Astrocyte of the hippocampus (primary cell): ENCODE results near the gene ADCY5.
A peak's percentile ranks its signal among the peaks of the same experiment; 100 is the strongest.

Source experiments
- DNase-seq: peaks from one replicate; pipeline ENCODE4 v3.0.0; 2011; ENCODE audit warnings: low read depth, low spot score

The ADCY5 gene

GRCh38 chr3:123342631-123343080 lies 106.2 kb downstream of the ADCY5 start:
- no peak for DNase-seq

DNA sequence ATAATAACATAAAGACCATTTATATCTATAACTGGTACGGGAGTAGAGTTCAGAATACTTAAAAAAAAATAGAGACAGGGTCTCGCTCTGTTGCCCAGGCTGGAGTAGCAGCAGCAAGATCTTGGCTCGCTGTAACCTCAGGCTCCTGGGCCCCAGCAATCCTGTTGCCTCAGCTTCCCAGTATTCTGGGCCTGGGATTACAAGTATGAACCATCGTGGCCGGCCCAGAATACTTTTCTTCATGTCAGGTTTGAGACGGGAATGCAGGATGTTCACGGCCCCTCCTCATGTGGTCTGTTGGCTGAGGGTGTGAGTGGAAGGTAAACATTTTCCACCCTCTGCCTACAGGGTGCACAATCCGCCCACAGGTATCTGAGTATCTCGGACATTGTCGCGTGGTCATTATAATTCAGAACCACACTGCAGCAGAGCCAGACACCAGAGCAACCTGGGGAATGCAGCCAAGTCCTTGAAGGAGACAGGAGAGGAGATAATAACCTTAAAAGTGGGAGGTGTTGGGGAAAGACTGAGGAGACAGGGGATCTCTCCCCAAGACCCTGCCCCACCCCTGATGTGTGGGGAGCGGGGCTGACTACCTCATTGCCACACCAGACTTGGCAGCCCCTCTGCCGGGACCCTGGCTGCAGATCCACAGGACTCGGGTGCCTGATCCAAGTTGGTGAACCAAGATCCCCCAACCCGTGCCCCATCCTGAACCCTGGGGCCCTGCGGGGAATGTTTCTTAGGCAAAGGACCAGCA lies 106.8 kb downstream of the ADCY5 start:
- no peak for DNase-seq

GRCh38 chr3:123340336-123340735 lies 108.6 kb downstream of the ADCY5 start:
- no peak for DNase-seq

- no peak for DNase-seq
Observed at GRCh38 chr3:123339302-123339701, 109.6 kb downstream of the ADCY5 start.

DNA sequence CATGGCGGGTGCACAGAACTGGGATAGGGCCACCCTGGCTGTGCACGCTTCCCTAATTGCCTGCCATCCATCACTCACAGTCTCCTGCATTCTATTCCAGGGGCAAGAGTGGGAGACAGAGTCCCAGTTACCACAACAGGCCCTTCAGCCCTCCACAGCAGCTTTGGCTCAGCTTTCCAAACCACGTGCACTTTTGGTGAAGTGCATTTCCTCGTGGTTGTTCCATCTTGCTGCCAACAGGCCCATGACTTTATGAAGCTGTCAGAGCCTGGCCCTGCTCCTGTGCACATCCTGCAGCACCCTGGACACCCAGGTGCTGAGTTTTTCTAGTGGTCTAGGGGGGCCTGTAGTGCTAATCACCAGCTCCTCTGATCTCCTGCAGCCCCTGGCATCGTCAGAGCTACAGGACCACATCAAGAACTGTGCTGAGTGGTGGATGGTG lies 110.2 kb downstream of the ADCY5 start:
- no peak for DNase-seq

DNA sequence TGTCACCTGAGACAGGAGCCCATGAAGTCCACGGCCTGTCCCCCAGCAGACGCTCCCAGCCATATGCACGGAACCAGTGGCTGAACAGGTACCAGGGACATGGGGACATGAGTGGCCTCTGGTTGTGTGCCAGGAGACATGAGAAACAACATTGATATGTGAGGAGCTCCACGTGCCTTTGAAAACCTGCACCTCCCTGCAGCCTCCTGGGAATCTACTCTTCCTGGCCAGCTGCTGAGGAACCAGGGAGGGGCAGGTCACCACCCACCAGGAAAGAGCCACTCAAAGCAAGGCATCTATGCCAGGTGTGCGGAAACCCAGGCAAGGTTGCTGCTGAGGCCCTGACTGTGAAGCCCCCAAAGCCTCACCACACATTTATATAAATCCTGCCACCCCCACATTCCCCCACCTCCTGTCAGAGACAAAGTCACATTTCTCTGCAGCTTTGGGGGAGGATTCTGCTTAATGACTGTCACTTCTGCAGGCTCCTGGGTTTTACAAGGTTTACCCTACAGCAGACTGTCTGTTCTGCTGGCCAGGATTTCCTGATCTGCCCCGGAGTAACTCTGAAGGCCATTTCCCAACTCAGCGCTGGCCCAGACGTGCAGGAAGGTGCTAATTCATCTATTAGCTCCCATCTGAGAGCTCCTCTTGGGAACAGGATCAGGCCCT lies 110.8 kb downstream of the ADCY5 start:
- DNase-seq: no peak

- no peak for DNase-seq
Observed at GRCh38 chr3:123337226-123337625, 111.7 kb downstream of the ADCY5 start.

- no peak for DNase-seq
Observed at GRCh38 chr3:123336441-123336851, 112.4 kb downstream of the ADCY5 start.

DNA sequence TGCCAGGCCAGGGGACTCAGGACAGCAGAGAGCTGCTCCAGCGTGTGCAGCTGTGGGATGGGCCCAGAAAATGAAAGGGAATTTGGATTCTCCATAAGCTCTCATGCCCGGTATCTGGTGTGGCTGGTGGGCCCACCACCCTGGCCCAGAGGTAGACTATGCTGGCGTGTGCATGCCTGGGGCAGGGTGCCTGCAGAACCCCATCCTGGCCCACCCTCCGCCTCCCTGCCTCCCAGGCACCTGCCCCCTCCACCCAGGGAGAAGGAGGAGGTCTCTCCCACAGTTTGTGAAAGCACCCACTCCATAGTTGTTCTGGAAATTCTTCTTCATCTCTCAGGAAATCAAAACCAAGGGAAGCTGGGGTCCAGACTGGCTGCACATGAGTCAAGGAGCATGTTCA lies 112.9 kb downstream of the ADCY5 start:
- DNase-seq: no peak

DNA sequence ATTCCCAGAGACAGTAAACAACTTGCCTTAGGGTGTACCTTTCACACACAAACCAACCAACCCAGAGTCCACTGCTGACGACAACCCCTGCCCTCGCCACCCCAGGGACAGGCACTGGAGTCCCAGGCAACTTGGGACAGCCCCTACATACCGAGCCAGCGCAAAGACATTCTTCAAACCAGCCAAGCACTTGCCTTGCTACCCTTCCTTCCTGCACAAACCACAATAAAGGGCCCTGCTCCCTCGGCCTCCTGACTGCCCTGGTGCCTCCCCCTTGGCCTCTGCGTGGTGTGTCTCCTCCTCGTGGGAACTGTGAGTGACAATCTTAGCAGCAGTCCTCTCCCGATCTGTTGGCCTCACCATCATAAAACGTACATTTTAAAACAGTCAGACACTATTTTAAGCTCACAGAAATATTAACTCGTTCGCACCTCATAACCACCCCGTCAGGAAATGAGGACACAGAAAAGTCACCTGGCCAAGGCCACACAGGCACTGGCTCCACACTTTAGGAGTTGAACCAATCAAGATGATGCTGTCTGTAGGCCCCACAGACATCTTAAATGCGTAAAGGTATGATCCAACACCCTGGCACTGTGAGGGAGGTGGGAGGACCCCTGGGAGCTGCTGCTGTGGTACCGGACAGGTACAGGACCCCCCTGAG lies 113.8 kb downstream of the ADCY5 start:
- no peak for DNase-seq

DNA sequence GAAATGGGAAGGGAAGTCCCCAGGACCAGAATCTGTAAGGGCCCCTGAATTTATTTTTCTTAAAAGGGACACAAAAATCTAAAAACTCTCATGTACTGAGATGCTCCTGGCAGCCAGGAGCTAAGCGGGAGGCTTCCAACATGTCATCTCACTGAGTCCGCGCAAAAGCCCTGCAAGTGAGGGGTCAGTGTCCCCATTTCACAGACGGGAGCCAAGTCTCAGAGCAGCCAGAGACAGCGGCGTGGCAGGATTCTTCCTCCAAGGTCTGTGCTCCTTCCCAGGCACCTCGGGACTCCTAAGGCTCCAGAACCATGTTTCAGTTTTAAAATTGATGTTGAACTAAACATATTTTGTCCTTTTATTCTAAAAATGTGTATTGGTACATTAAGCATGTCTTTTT lies 114.8 kb downstream of the ADCY5 start:
- DNase-seq: no peak

DNA sequence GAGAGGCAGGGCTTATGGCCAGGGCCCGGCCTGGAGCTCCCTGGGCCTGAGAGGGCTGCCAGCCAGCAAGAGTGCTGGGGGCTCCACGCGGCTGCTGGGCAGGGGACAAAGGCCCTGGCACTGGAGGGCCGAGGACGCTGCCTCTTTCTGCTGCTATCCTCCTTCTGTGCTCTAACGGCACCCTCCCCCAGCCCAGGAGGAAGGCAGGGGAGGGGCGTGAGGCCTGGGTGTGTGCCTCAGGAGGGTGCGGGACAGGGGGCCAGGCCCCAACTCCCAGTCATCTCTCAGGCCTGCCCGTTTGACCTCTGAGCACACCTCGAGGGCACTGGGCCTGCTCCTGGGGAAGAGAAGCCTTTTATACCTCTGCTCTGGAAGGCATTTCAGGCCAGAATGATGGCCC lies 115.5 kb downstream of the ADCY5 start:
- no peak for DNase-seq

GRCh38 chr3:123332124-123332641 lies 116.7 kb downstream of the ADCY5 start:
- no peak for DNase-seq

GRCh38 chr3:123331651-123332050 lies 117.2 kb downstream of the ADCY5 start:
- DNase-seq: no peak

DNA sequence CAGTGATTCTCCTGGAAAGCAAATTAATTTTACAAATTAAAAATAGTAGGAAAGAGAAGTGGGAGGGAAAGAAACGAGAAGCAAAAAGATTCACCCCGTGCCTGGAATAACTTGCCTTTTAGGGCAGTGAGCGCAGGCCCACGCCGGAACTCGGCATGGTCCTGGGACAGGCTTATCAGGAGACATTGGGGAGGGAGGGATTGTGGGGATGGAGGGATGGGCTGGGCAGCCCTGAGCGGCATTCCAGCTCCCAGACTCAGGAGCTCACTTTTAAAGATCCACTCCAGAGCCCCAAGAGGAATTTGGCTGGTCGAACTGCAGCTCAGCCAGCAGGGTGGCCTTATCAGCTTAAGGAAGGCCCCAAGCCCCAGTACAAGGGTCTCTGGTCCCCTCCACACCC lies 117.9 kb downstream of the ADCY5 start:
- no peak for DNase-seq

DNA sequence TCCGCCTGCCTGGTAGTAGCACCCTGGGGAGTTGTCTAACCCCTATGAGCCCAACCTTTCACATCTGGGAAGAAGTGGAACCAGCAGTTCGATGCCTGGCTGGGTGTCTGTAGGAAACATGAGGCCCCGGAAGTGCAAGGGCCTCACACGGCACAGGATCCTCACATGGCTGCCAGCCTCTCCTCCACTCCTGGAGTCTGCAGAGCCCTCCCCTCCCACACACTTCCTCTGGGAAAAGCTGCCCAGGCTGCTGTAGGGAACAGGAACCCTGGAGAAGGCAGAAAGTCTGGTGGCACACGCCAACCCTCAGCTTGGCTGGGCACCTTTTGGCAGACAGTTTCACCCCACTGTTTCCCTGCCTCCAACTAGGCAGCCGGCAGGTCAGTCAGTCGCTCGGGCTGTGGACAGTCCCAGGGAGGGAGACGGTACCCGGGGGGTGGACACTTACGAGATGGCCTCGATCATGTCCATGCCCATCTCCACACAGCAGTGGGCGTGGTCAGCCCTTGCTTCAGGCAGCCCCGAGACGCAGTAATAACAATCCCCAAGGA lies 118.4 kb downstream of the ADCY5 start:
- no peak for DNase-seq

DNA sequence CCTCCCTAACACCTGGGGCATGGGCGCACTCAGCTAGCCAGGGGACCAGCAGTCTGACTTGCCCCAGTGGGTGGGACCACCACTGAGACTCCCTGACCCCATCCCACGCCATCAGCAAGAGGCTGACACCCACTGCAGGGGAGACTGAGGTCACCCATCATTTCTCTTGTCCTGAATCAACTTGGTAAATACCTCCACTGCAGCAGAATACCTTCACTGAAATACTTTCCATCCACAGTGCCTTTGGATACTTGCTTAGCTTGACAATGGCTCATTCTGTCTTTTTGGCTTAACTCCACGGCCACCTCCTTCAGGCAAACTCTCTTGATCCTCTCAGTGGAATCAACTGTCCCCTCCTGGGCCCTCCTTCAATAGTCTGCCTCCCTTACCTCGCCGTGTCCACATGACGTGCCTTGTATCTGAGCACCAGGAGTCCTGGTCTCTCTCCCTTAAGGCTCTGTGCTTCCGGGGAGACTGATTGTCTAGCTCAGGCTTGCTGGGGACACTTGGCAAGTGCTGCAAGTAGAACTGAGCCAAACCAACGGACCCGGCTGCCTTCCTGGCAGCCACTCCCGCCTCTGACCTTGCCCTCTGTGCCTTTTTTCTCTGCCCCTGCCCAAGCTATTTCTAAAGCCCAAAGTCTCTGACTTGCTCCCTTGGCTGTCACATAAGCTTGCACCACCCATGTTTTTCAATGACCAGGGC lies 119.1 kb downstream of the ADCY5 start:
- DNase-seq: no peak

GRCh38 chr3:123328851-123329635 lies 119.8 kb downstream of the ADCY5 start:
- peak; percentile 84 for DNase-seq

DNA sequence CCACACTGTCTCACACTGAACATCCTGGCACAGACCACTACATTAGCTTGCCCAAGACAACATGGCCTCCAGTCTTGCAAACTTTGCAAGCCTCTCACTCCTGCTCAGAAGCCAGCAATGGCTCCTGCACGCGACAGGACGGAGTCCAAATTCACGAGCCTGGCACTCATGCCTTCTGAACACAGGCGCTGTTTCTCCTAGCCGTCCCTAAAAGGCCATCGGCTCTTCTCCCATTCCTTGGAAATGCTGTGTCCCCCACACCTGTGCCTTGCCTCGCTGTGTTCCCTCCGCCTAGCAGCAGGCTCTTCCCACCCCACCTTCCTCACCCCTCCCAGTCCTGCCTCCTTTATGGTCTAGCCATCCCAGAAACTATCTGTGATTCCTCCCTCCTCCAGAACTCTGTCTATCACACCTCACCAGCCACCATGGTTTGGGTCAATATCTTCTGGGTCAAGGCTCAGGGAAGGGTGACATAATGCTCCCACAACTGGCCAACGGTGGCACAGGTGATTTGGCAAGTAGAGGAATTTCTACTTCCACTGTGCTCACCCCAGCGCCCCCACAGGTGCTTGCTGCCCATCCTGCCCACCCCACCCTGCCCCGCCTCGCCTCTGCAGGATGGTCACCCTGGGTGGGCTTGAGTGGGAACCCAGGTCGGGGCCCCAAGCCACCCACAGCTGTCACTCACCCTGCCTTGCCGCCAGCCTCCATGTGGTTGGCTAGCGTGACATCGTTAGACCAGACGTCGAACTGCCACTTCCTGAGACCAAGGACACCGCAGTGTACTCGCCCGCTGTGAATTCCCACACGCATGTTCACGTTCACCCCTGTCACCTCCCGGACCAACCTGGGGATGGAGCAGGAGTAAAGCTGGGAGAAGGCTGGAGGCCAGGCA lies 120.7 kb downstream of the ADCY5 start:
- no peak for DNase-seq

- no peak for DNase-seq
Observed at GRCh38 chr3:123327480-123327879, 121.4 kb downstream of the ADCY5 start.
